HG03159 (cell line): ENCODE data around the gene PCBP3.

ENCODE experiments used
- ATAC-seq: cut with Tn5 transposase; IDR thresholded peaks from one replicate; pipeline ENCODE4 v1.9.1; 2021; ENCODE audit warnings: mild to moderate bottlenecking, moderate library complexity; ENCODE audit not compliant: unreplicated experiment

Gene PCBP3

DNA sequence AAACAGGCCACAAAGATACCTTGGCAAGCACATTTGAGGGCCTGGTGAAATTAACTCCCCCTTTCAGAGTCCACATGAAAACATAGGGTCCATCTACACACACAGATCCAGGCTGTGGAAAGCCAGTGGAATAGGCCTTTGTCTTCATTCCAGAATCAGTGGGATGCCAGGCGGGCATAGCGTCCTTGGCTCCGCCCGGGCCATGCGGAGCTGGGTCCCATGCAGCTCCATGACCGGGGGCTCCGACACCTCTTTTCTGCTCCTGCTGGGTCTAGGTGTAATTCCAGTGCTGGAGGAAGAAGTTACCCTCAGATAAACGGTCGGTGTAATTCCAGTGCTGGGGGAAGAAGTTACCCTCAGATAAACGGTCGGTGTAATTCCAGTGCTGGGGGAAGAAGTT lies 274.5 kb downstream of the PCBP3 start:
- no peak for ATAC-seq

DNA sequence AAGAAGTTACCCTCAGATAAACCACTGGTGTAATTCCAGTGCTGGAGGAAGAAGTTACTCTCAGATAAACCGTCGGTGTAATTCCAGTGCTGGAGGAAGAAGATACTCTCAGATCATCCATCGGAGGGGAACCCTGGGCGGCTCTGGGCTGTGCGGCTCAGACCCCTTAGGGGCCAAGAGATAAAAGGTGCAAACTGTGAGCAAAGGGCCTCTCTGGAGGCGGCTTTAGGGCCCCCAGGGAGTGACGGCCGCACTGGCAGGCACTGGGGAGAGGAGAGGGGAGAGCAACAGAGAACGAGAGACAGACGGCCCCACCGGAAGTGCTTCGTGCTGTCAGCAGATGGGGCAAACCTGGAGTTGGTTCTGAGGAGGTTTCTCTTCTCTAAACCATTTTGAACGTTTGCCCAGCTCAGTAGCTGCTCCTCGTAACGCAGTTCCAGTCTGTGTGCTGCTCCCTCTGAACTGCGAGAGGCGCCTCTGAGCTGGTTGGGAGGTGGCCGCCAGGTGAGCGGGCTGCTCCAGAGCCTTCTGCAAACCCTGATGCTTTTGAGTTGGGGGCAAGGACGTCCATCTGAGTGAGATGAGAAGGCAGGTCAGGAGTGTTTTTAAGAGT lies 275.4 kb downstream of the PCBP3 start:
- ATAC-seq, result no peak

DNA sequence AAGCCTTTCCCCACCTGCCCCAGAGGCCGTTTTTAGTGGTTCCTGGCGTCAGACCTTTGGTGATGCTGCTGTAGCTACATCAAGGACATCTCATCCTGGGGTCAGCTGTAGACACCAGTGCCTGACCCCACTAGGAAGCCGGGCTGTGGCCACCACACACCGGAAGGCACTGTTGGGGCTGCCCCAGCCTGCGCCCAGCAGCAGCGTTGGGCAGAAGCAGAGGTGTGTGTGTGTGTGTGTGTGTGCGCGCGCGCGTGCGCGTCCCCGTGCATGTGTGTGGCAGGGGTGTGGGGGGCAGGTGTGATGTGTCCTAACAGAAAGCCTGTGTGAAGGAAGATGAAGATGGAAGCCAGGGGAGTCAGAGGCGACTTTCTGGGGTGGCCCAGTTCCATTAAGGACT lies 276.1 kb downstream of the PCBP3 start:
- ATAC-seq, result no peak

- no peak for ATAC-seq
These were observed 277.5 kb downstream of the PCBP3 start for GRCh38 chr21:45920824-45921600.

GRCh38 chr21:45921917-45922316 lies 278.4 kb downstream of the PCBP3 start:
- ATAC-seq, result no peak

DNA sequence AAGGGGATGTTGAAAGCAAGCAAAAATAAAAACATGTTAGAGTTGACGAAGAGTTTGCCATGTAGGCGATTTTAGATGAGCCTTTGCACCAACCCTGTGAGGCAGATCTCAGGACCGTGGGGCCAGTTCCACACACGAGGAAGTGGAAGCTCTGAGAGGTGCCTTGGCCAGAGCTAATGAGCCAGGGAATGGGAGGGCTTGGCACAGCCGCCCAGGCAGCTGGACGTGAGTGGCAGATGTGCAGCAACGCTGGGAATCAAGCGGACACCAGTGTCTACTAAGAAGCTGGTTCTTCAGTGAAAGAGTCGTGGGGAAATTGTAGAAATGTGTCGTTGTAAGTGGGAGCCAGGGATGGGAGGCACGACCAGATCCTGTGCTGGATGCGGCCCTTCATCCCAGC lies 279.1 kb downstream of the PCBP3 start:
- ATAC-seq, result no peak

DNA sequence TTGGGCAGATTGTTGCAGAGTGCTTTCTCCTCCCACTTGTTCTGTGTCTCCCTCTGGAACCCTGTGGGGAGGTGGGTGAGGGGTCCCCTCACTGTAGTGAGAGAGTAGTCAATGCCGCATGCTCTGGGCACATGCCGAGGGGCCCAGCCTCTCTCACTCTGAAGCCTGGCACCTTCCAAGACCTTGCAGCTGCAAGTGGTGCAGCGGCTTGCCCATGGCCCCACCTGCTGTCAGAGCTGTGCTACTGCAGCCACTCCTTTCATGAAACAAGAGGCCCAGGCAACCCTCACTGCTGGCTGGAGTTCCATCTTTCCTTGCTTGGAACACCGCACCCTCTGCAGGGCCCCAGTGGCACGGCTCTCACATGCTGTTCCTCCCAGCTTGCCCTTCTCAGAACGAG lies 279.6 kb downstream of the PCBP3 start:
- no peak for ATAC-seq

GRCh38 chr21:45926281-45926680 lies 282.8 kb downstream of the PCBP3 start:
- ATAC-seq, result no peak

GRCh38 chr21:45927032-45927431 lies 283.5 kb downstream of the PCBP3 start:
- no peak for ATAC-seq

DNA sequence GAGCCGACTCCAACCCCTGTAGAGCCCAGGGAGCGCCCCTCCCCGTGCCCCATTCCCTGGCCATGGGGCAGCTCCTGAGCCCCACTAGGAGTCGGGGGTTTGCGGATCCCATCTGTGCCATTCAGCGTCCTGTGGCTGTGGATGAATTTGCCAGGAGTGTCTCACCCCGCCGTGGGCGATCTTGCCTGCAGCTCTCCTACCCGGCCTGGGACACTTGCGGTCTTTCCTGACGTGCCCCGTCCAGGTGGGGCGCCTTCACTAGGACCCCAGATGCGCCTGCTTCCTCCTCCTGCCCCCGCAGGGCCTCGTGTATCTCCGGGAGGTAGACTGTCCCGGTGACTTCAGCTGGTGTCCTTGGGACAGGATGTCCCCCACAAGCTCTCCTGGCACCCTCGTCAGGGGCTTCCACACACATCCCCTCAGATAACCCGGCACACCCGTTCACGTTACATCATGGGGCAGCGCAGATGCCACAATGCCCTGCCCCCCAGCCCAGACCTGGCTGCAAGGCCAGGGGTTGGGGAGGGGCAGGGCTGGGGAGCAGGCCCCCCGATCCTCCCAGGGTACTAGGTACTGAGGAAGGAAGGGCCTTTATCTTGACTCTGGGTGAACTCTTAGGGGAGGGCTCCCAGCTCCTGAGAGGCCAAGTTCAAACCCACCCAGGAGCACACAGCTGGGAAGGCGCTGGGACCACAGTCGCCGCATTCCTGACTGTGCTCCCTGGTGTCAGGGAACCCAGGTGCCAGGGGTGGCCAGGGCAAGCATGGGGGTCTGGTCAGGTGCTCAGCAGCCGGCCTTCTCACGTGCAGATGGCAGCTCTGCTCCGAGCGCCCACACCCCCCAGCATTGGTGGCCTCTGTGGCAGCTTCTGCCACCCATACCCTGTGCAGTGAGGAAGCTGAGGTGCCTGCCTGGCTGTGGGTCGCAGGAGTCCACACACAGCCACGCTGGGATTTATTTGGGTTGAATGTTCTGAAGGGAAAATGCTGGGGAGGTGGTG lies 284.6 kb downstream of the PCBP3 start:
- no peak for ATAC-seq

- ATAC-seq, result no peak
These were observed 285.9 kb downstream of the PCBP3 start for GRCh38 chr21:45929449-45929848.

DNA sequence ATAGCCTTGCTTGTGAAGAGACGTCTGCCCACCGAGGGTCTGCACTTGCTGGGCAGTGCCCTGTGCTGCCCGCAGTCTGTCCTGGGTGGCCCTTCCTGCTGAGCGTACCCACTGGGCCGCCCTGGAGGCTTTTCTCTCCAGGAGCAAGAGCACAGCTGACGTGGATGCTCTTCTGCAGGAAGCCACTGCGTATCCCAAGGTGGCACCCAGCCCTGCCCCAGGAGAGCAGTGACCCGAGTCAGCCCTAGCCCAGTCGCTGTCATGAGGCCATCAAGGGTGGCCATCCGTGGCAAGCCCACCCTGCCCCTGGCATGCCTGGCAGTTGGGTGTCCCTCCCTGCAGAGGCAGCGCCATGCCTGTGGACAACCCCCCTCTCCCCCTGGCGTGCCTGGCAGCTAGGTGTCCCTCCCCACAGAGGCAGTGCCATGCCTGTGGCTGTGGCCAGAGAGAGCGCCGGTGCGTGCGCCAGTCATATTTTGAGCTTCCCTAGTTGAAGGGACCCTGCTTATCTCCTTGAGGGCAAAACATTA lies 286.8 kb downstream of the PCBP3 start:
- ATAC-seq, result no peak

GRCh38 chr21:45930792-45931191 lies 287.3 kb downstream of the PCBP3 start:
- no peak for ATAC-seq

DNA sequence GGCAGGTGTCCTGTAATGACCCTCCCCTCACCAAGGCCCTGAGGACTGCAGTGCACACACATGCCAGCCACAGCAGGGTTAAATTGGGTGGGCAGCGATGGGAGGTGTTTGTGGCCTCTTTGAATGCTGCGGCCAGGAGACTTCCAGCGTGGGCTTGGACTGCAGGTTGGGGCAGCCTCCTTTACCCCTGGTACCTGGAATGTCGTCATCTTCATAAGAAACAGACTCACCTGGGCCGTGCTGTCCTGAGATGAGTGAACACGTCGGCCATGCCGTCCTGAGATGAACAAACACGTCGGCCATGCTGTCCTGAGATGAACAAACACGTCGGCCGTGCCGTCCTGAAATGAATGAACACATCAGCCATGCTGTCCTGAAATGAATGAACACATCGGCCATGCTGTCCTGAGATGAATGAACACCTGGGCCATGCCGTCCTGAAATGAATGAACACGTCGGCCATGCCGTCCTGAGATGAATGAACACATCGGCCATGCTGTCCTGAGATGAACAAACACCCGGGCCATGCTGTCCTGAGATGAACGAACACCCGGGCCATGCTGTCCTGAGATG lies 288.0 kb downstream of the PCBP3 start:
- no peak for ATAC-seq

GRCh38 chr21:45932922-45933502 lies 289.5 kb downstream of the PCBP3 start:
- no peak for ATAC-seq

DNA sequence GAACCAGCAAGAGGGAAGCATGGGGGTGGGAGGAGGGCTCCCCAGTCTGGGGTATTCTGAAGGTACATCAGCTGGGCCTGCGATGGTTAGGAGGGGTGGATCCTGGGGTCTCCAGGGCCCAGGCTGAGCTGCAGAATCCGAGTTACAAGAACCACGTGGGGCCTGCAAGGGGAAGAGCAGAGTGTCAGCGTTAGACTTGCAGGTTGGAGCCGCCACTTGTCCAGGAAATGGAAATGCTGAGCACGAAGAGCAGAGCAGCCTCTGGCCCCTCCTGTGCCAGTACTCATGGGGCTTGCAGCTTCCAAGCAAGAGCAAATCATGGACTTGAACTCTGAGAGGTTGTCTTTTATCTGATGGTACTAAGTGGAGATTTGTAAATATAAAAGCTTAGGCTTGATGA lies 290.6 kb downstream of the PCBP3 start:
- no peak for ATAC-seq

DNA sequence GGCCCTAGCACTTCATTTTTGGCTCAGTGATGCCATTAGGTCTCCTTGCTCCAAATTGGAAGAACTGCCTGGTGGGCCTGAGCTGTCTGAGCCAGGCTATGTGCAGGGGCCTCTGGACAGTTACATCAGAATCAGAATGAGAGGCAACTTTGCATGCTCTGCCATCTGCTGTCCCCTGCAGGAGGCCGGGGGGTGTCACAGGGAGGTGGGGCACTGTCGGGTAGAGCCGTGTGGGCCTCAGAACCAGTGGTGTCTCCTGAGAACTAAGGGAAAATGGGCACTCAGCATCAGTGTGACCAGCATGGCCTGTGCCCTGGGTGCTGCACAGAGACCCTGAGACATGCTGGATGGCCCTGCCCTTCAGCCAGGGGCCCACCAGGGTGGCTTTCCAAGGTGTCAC lies 291.0 kb downstream of the PCBP3 start:
- no peak for ATAC-seq

DNA sequence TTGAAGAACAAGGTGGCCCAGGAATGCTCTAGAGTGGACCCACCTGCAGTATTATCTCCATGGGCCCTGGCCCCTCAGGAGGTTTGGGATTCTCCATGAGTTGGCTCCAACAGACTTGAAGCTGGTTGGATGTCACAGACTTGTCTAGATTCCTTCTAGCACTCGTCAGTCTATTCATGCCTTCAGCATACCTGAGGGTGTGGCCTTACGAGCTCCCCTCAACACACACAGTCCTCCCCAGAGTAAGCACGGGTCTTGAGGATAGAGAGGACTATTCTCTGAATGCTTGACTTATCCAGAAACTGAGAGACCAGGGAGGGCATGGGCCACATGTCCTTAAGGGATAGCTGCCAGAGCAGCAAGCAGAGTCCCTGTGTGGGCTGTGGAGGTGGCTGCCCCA lies 292.1 kb downstream of the PCBP3 start:
- ATAC-seq, result no peak

DNA sequence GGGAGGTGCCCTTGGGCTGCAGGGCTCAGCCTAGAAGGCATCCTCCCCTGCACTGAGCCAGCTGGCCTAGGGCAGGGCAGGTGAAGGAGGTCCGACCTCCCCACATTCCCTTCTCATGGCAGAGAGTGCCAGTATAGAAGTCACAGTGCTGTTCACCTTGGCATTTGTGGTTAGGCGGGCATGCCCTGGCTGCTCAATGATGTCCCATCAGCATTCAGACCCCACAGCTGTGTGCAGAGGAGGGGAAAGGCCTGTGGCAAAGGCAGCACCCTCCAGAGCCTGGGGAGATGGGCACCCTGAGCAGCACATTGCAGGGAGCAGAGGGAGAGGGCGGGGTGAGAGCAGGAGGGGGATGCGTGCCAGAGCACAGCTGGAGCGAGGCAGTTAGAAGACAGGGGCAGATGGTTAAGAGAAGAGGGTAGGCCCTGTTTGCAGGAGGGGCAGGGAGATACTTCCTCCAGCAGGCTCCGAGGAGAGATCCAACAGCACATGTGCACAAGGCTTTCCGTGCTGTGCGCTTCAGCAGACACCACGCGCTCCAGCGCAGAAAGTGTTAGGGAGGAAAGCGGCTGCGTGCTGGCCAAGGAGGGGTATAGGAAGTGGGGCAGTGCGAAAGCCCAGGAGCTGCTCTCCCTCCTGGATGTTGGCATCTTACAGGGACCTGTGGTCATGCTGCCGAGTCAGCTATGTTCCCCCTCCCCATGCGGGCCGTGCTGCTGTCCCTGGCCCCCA lies 294.4 kb downstream of the PCBP3 start:
- ATAC-seq, result no peak

GRCh38 chr21:45938453-45938755 lies 294.9 kb downstream of the PCBP3 start:
- ATAC-seq, result no peak
